ENCODE data around the gene APPL2.
A peak's percentile ranks its signal among the peaks of the same experiment; 100 is the strongest.
"Not testable (repeated sequence)": the region's sequence is repeated elsewhere in the genome, so short reads cannot be mapped to it uniquely, and the experiment has no call there.

APPL2 gene

GRCh38 chr12:105256011-105256410, 20.0 kb upstream of the APPL2 start:
- no peak for DNase-seq

DNA sequence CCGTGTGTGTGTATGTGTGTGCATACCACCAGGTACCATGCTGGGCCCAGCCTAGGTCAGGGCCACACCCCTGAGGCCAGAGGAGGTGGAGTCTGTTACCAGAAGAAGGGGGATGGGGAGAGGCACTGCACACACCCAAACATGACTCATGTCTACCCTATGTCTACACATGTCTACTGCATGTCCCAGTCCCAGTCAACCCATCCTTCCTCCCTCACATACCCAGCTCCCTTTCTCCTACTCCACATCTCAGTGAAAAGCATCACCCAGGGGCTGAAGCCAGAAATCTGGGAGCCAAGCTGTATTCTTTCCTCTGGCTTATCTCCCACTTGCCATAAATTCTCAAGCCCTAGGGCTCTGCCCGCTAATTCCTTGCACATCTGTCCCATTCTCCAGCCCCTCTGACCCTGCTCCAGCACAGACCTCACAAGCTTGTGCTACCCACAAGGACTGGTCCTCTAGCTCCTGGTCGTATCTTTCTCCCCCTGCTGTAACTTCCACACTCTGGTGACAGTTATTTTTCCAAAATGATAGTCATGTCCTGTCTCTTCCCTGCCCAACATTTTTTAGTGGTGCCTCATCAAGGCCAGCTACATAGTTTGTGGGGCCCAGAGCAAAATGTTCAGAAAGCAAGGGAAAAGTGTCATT, 18.0 kb upstream of the APPL2 start:
- no peak for DNase-seq

- no peak for DNase-seq
Measured at GRCh38 chr12:105252901-105253300, 16.9 kb upstream of the APPL2 start.

DNA sequence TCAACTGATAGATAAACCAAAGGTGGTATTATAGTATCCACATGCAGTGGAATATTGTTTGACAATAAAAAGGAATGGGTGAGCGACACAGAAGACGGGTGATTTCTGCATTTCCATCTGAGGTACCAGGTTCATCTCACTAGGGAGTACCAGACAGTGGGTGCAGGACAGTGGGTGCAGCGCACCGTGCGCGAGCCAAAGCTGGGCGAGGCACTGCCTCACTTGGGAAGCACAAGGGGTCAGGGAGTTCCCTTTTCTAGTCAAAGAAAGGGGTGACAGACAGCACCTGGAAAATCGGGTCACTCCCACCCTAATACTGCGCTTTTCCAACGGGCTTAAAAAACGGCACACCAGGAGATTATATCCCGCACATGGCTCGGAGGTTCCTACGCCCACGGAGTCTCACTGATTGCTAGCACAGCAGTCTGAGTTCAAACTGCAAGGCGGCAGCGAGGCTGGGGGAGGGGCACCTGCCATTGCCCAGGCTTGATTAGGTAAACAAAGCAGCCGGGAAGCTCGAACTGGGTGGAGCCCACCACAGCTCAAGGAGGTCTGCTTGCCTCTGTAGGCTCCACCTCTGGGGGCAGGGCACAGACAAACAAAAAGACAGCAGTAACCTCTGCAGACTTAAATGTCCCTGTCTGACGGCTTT, 9.9 kb upstream of the APPL2 start:
- DNase-seq: not testable (repeated sequence)

DNA sequence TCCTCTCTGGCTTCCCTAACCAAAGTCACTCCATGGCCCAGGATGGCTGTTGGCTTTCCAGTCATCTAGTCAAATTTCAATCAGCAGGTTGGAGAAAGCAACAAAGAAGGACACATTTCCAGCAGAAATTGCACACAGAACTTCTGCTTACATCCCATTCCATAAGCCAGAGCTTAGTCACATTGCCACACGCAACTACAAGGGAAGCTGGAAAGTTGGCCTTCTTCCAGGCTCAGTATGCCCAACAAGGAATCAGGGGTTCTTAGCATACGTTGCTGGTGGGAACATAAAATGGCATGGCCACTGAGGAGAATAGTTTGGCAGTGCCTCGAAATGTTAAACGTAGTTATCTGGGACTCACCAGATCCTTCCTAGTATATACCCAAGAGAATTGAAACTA, 9.3 kb upstream of the APPL2 start:
- DNase-seq: no peak

DNA sequence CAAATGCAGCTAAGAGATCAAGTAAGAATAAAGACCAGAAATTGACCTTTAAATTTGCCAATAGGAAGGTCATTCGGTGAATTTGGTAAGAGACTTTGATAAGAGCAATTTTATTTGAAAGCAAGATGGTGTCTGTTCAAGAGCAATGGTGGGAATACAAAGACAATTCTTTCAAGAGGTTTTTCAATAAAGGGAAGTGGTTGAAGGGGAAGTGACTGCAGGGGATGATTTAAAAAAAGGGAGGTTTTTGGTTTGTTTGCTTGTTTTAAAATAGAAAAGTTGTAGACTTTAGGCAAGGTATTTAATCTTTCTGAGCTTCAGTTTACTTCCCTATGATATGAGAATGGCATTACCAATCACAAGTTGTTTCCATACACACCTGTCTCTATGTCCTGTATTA, 4.3 kb upstream of the APPL2 start:
- no peak for DNase-seq

GRCh38 chr12:105239304-105239703, 3.3 kb upstream of the APPL2 start:
- no peak for DNase-seq

- DNase-seq: no peak
Measured at GRCh38 chr12:105237666-105238065, 1.7 kb upstream of the APPL2 start.

DNA sequence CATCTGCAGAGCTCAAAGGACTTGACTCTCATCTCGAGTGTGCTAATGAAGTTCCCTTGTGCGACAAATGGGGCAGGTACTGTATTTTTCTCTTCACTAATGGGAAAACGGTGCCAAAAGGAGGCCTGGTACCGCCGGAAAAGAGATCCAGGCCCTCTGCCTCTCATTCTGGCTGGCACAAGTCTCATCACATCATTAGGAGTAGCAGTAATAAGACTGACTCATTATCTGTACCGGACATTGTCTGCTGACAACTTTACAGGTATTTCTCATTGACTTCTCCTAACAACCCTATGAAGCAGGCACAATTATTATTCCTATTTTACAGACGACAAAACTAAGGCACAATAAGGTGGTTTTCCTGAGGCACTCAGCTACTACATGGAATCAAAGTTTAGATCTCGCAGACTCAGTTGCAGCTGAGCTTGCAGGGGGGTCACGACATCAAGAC, 668 bp downstream of the APPL2 start:
- DNase-seq: peak; percentile 18

GRCh38 chr12:105234197-105234596, 1.8 kb downstream of the APPL2 start:
- no peak for DNase-seq

- no peak for DNase-seq
Measured at GRCh38 chr12:105233041-105233905, 2.7 kb downstream of the APPL2 start.

DNA sequence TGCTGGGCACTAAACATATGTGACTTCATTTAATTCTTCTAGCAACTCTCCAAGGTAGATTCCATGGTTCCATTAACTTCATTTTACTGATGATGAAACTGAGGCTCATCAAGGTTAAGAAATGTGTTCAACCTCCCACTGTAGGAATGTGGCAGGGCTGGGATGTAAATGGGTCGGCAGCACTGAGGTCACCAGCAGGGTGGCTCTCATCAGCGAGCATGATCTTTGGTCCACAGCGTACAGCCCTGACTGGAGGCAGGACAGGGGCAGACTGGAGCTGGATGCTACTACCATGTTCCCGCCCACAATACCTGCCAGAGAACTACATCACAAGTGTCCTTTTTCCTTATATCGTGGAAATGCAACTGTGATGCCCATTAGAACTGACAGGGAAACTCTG, 4.6 kb downstream of the APPL2 start:
- no peak for DNase-seq

GRCh38 chr12:105229371-105229770, 6.6 kb downstream of the APPL2 start:
- no peak for DNase-seq

DNA sequence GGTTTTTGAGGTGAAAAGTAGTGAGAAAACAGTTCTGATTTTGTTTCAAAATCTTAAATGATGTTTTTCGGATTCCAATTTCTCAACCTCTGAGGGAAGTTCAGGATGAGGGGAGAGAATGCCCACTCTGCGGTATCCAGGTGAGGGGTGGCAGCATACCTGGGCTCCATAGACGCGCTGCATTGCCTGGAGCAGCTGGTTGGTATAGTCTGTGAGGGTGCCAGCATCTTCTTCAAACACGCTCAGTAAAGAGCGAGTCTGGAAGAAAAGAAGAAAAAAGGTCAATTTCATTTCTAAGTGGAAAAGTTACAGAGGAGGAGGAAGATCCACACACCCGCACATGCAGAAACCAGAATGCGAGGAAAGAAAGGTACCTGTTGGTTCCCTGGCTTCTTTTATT, 7.0 kb downstream of the APPL2 start:
- no peak for DNase-seq

DNA sequence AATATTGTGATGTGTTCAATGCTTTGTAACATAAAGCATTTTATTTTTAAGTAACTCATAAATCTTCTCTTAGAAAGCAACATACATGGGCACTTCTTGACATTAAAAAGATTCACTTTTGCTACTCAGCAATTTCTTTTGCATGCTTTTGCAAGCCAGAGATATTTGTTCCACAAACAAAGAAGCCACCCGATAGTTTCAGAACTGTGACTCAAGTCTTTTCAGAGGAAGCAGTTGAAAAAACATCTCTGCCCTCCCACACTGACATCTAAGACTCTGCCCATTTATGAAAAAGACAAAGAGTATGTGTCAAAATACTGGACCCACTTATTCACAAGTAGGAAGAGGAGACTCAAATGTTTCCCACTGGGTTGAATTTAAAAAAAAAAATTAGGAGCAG, 7.5 kb downstream of the APPL2 start:
- no peak for DNase-seq

DNA sequence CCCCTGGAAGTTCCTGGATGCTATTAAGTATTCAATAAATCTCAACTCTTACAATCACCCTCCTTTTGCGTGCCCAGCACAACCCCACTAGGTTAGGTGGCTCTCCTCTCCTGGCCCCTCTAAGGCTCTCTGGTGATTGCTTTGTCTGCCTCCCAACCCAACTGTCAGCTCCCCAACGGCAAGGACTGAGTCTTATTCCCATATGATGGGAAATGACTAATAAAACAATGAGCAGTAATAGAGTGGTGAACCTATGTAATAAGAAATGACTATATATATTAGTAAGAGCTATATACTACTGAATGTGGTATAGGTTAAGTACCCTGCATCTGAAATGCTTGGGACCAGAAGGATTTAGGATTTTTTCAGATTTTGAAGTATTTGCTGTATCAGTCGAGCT, 8.1 kb downstream of the APPL2 start:
- no peak for DNase-seq

DNA sequence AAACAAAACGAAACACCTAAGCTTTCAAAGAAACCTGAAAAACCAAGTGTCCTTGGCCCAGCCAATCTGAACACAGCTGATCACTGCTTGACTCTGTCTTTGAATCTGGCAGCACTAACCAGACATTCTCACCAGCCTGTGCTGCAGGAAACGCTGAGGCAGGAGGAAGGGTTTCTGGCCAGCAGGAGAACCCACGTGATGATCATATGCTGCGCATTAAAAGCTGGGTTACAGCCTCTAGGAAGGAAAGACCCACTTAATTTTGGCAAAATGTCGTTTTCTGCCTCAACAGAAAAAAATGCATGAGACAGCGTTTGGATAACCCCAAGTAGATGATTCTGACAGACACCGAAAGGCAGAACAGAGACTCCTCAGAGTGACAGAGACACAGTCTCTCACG, 9.8 kb downstream of the APPL2 start:
- DNase-seq: no peak

DNA sequence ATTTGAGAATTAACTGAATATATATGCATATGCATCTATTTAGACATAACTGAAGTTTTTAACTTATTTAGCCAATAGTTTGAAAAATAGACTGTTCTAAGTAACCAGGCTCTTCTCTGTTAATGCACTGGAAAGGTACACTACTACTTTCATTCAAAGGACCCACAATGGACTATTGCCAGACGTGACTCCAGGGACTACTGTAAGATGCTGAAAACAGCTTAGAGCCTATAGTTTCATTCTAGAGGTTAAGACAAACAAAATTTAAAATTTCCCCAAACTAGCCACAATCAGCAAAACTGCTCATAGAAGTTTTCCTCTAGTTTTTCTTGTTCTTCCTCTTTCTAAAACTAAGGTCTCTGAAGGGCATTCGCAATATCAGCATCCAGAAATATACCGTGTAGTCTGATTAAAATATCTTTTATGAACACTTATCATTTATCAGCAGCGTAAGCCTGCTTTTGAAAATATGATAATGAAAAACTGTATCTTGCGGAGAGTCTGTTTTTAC, 10.4 kb downstream of the APPL2 start:
- no peak for DNase-seq

DNA sequence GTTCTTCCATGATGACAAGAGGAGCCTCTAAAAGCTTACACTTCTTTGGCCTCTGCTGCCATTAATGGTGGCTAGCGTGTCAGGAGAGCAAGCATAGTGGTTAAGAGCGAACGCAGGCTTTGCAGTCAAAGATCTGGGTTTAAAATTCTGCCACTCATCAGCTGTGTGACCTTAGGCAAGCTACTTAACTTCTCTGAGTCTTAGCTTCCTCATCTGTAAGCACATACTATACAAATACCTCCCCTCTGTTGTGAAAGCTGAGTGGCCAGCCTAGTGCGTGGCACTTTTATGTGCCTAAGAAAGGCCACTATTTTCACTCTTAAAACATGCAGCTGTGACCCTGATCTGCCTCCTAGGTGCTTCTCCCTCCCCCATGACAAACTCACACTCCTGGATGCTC, 11.6 kb downstream of the APPL2 start:
- DNase-seq: no peak

DNA sequence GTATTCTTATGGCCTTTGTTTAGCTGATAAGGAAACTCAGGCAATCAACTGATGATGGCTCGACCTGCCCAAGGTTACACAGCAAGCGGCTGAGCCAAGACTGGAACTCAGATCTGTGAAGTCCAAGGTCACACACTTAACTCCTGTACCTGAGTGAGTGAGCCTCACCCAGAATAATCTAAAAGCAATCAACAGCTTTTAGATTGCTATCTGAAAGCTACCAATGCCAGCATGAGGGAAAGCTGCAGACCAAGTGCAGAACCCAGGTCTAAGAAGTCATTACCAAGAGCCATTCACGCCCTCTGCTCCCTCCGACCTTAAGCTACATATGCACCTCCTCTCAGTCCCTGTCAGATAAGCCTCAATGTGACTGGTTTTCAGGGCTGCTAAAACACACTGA, 12.1 kb downstream of the APPL2 start:
- no peak for DNase-seq

GRCh38 chr12:105223352-105223845, 12.6 kb downstream of the APPL2 start:
- DNase-seq: no peak

DNA sequence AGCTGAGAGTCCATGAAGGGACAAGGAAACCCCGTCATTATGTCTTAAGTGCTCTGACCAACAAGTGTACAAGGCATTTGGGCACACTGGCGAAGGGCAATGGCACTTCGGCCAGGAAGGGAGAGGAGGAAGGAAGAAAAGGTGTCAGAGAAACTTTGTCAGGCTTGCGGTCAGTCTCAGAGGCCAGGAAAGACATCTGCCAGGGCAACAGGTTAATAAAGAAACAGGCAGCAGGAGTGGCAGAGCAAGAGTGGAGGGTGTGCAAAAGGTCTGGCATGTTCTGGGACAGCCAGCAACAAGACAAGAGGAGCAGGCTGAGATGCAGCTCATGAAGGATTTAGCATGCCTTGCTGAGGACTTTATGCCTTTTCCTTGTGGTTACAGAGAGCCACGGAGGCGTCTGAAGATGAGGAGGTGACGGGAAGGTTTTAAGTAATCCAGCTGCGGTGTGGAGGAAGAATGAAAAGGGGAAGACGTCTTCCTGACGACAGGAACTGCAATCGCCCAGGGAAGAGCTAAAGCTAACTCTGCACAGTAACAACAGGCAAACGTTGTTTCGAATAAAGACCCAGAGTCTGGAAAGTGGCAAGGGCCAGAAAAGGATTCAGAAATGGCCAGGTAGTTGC, 13.1 kb downstream of the APPL2 start:
- no peak for DNase-seq

- no peak for DNase-seq
Measured at GRCh38 chr12:105222284-105222655, 13.7 kb downstream of the APPL2 start.
